CD4-positive, CD25-positive, alpha-beta regulatory T cell (primary cell): Measurements from ENCODE around the gene IL16. TPM values are rescaled to one million over a fixed set of nuclear protein-coding genes. Genes with fewer than 3 reads are reported as not detected.
A peak's percentile ranks its signal among the peaks of the same experiment; 100 is the strongest.

Source experiments
- ATAC-seq, 2 donors: fragments of 150-1000 bp; cut with Tn5 transposase; one replicate each; pipeline ENCODE4 v1.10.0; 2021; ENCODE audit warnings: low read depth in 2 of 2, moderate number of reproducible peaks in 2 of 2, moderate library complexity in 1 of 2
- DNase-seq, 3 donors: peaks; one replicate each; pipeline versions ENCODE4 v3.0.0 to v3.0.0-alpha.2; 2012 to 2022; ENCODE audit warnings: mixed read lengths in 1 of 3
- H3K27ac ChIP-seq: one replicate; pipeline ENCODE4 v1.7.0; 2013; ENCODE audit warnings: mild to moderate bottlenecking, low read length; ENCODE audit not compliant: insufficient read depth, poor library complexity, severe bottlenecking
- H3K27me3 ChIP-seq: one replicate; pipeline ENCODE4 v1.7.0; 2013; ENCODE audit warnings: low read length; ENCODE audit not compliant: control insufficient read depth, insufficient read depth
- H3K36me3 ChIP-seq: one replicate; pipeline ENCODE4 v1.7.0; 2013; ENCODE audit warnings: mild to moderate bottlenecking, low read length, moderate library complexity; ENCODE audit not compliant: control insufficient read depth, insufficient read depth
- H3K4me1 ChIP-seq: 2 replicates; pipeline ENCODE4 v1.7.0; 2013; ENCODE audit warnings: mild to moderate bottlenecking, low read length; ENCODE audit not compliant: insufficient read depth, control insufficient read depth, poor library complexity, severe bottlenecking
- H3K4me3 ChIP-seq: one replicate; pipeline ENCODE4 v1.7.0; 2013; ENCODE audit warnings: low read depth, mild to moderate bottlenecking, low read length, moderate library complexity
- H3K9me3 ChIP-seq, 2 experiments: 1 replicate in 1 of 2; 2 replicates in 1 of 2; pipeline ENCODE4 v1.7.0; 2013; ENCODE audit warnings: low read length in 2 of 2, mild to moderate bottlenecking in 1 of 2, moderate library complexity in 1 of 2; ENCODE audit not compliant: control insufficient read depth in 2 of 2
- H3K27ac Mint-ChIP-seq, 3 donors: one replicate each; pipeline ENCODE4 v1.8.0; 2020 to 2022; ENCODE audit warnings: mild to moderate bottlenecking in 3 of 3, mixed read lengths in 3 of 3, moderate library complexity in 2 of 3
- H3K27me3 Mint-ChIP-seq: one replicate; pipeline ENCODE4 v1.8.0; 2022; ENCODE audit warnings: mild to moderate bottlenecking, mixed read lengths
- H3K36me3 Mint-ChIP-seq: one replicate; pipeline ENCODE4 v1.8.0; 2020; ENCODE audit warnings: mixed read lengths
- H3K4me1 Mint-ChIP-seq, 4 donors: one replicate each; pipeline ENCODE4 v1.8.0; 2020 to 2022; ENCODE audit warnings: mixed read lengths in 4 of 4, mild to moderate bottlenecking in 1 of 4
- H3K4me3 Mint-ChIP-seq, 4 donors: one replicate each; pipeline ENCODE4 v1.8.0; 2020 to 2022; ENCODE audit warnings: mild to moderate bottlenecking in 4 of 4, mixed read lengths in 4 of 4, moderate library complexity in 3 of 4
- H3K9me3 Mint-ChIP-seq, 7 donors: one replicate each; pipeline ENCODE4 v1.8.0; 2020 to 2022; ENCODE audit warnings: mixed read lengths in 7 of 7, mild to moderate bottlenecking in 3 of 7, moderate library complexity in 2 of 7
- polyA plus RNA-seq, 4 donors: library from polyadenylated mRNA; unstranded; fragments of 300-500 nt; fragmentation: Illumina TruSeq; gene quantifications; one replicate each; pipeline ENCODE4 v1.2.3, GENCODE V29; 2021
- total RNA-seq: library from RNA; stranded (reverse); gene quantifications from one replicate; pipeline ENCODE4 v1.2.3, GENCODE V29; 2022

IL16 gene
- 141 TPM for total RNA-seq
- 100 to 1,000 TPM; 256 to 317 (median 271) TPM for polyA plus RNA-seq

DNA sequence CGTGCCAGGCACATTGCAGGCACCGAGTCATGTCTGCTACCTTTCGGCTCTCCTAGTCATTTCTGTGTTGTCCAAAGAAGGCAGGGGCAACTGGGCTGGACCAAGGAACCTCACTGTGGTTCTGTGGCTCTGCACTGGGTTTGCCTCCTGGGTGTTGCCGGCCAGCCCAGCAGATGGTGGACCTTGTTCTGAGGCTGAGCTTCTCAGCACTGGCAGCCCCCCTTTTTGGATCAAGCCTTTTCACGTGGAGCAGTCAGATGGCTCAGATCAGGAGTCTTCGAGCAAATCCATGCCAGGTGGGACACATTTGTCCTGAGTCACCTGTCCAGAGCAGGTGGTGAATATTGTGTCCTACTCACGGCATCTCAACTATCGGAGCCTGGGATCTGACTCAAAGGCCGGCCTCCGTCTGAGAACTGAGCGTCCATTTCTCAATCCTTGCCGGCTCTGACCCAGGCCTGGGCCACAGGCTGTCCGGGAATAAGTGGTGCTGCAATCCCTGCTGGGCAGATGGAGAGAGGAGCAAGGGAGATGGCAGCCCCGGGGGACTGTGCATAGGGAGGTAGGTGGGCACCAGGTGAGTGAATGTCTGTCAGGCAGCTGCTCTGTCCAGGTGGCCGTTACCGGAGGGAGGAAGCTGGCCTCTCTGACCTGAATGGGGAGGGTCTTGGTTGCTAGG, at the start of gene IL16:
IL16 (plus strand) TSS at position 304 of the 679 bp plus-strand sequence. CDS start 28,521 bp downstream, outside the sequence.
- Histone ChIP-seq H3K4me1 (no peaks in the 10 kb centered on the region), H3K36me3 (no peaks in the 10 kb centered on the region), H3K4me3 (no peak within 1 kb of the TSS), H3K9me3 (no peaks in the 10 kb centered on the region), H3K27me3 (no peaks in the 10 kb centered on the region), H3K27ac (no peak within 1 kb of the TSS)
- no peak within 1 kb of the TSS for H3K4me3 Mint-ChIP-seq
- no peaks in the 10 kb centered on the region for H3K36me3 Mint-ChIP-seq
- DNase-seq (no peak), ATAC-seq (no peak)
- no peak within 1 kb of the TSS for H3K27ac Mint-ChIP-seq
- H3K9me3 Mint-ChIP-seq = peaks cover 0 to 5% (median 0%) of the 10 kb centered on the region in 7 donors
- H3K4me1 Mint-ChIP-seq = no peaks in the 10 kb centered on the region
- peaks cover 8% of the 10 kb centered on the region for H3K27me3 Mint-ChIP-seq

DNA sequence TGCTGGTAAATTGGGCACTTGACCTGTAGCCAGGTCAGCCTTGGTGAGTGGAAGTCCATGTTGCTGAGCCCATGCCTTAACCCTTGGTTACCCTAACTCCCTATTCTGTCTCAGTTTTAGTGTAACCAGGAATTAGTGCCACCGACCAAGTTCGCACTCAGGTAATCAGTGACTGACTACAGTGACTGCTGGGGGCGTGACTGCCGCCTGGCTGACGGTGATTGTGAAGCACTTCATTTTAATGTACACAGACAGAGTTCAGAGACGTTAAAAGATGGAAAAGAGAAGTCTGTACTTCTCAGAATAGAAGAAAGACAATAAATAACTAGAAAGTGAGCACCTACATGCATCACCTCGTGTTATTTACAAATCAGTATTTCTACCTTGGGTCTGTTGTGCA, 45.3 kb upstream of the IL16 start:
- no peak for ATAC-seq
- Histone ChIP-seq H3K4me3 (no peak overlapping the region), H3K27me3 (no peaks in the 10 kb centered on the region), H3K9me3 (no peaks in the 10 kb centered on the region), H3K4me1 (no peaks in the 10 kb centered on the region), H3K36me3 (no peaks in the 10 kb centered on the region), H3K27ac (no peak overlapping the region)
- DNase-seq = no peak
- Mint-ChIP-seq H3K27me3 (peaks cover 10% of the 10 kb centered on the region), H3K4me3 (no peak overlapping the region), H3K4me1 (peaks cover 0 to 3% (median 0%) of the 10 kb centered on the region in 4 donors), H3K36me3 (no peaks in the 10 kb centered on the region), H3K27ac (no peak overlapping the region), H3K9me3 (no peaks in the 10 kb centered on the region)

DNA sequence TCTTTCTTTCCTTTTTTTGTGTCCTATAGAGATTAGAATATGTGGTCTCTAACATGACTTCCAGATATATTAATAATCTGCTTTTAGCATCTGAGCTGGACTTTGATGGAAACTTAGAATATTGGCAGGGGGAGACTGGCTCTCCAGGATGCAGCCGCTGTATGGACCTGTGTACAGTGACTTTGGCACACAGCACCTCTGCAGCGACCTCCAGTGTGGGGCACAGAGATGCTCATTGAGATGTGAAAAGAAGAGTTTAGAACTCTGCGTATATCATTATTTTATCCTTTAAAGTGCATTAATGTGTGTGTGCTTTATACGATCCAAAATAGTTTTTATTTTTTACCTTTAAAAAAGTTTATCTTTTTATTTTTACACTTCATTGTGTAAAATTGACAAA, 44.3 kb upstream of the IL16 start:
- Histone ChIP-seq H3K9me3 (no peaks in the 10 kb centered on the region), H3K27ac (no peak overlapping the region), H3K27me3 (no peaks in the 10 kb centered on the region), H3K4me3 (no peak overlapping the region), H3K36me3 (no peaks in the 10 kb centered on the region), H3K4me1 (no peaks in the 10 kb centered on the region)
- Mint-ChIP-seq H3K4me3 (no peak overlapping the region), H3K27me3 (peaks cover 10% of the 10 kb centered on the region), H3K9me3 (no peaks in the 10 kb centered on the region), H3K36me3 (no peaks in the 10 kb centered on the region), H3K27ac (no peak overlapping the region), H3K4me1 (peaks cover 0 to 3% (median 0%) of the 10 kb centered on the region in 4 donors)
- ATAC-seq = no peak
- no peak for DNase-seq

DNA sequence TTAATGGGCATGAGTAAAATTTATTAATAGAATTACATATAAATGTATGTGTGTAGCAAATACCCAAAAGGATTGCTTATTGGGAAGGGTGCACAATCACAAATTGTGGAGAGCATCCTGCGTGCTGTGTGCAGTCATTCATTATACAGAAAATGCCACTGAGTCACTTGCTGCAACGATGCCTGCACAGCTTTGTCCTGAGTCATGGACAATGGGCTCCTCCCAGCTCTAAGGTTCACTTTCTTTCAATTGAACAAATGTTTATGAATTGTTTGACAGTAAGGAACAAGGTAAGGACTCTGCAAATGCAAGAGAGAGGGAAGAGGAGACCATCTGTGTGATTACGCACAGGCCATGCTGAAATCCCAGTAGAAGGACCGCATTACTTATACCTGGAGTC, 43.9 kb upstream of the IL16 start:
- Histone ChIP-seq H3K9me3 (no peaks in the 10 kb centered on the region), H3K4me1 (no peaks in the 10 kb centered on the region), H3K36me3 (no peaks in the 10 kb centered on the region), H3K4me3 (no peak overlapping the region), H3K27me3 (no peaks in the 10 kb centered on the region), H3K27ac (no peak overlapping the region)
- H3K36me3 Mint-ChIP-seq = no peaks in the 10 kb centered on the region
- peaks cover 0 to 3% (median 0%) of the 10 kb centered on the region in 4 donors for H3K4me1 Mint-ChIP-seq
- DNase-seq (no peak), ATAC-seq (no peak)
- H3K9me3 Mint-ChIP-seq = no peaks in the 10 kb centered on the region
- H3K4me3 Mint-ChIP-seq = no peak overlapping the region
- H3K27ac Mint-ChIP-seq = no peak overlapping the region
- H3K27me3 Mint-ChIP-seq = peaks cover 10% of the 10 kb centered on the region

DNA sequence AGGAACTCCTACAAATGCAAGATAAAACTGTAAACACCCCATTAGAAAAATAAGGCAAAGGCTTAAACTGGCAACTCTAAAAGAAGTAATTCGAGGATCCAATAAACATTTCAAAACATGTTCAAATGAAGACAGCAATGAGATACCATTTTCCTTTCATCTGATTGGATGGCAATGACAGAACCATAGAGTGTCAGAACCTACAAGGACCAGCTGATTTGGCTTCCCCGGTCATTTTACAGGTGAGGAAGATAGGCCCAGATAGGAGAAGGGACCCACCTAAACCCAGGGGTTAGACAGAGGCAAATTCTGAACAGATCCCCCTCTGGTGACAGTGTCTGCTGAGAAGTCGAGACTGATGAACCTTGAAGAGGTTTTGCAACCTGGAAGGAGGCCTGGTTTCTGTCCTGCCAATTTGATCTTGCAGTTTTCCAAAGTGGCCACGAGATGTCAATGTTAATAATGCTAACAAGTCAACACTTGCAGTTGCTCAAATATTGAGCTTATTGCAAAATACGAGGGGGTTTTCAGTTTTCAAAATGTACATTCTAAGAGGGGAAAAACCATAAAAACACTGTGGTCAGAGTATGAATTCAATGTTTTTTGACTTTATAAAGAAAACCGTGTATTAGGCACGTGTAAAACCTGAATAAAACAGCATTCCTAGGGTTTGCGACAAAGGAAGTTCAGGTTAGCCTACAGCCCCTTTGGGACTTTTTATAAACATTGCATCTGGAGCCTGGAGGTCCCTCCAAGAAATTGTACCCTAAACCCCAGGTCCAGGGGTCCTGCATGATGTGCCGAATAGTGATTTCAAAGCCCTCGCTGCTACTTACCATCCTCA, 41.1 kb upstream of the IL16 start:
- no peaks in the 10 kb centered on the region for H3K36me3 Mint-ChIP-seq
- peaks cover 0 to 3% (median 0%) of the 10 kb centered on the region in 4 donors for H3K4me1 Mint-ChIP-seq
- peak in 2 of 3 donors; percentile 17 to 73 for DNase-seq
- H3K9me3 ChIP-seq = no peaks in the 10 kb centered on the region
- H3K4me3 ChIP-seq = no peak overlapping the region
- H3K9me3 Mint-ChIP-seq = peaks cover 0 to 2% (median 0%) of the 10 kb centered on the region in 7 donors
- peak in 1 of 2 donors; percentile 27 for ATAC-seq
- peaks cover 4% of the 10 kb centered on the region for H3K27me3 Mint-ChIP-seq
- H3K4me3 Mint-ChIP-seq = no peak overlapping the region
- H3K27ac ChIP-seq = no peak overlapping the region
- H3K4me1 ChIP-seq = no peaks in the 10 kb centered on the region
- H3K36me3 ChIP-seq = no peaks in the 10 kb centered on the region
- H3K27ac Mint-ChIP-seq = no peak overlapping the region
- no peaks in the 10 kb centered on the region for H3K27me3 ChIP-seq

DNA sequence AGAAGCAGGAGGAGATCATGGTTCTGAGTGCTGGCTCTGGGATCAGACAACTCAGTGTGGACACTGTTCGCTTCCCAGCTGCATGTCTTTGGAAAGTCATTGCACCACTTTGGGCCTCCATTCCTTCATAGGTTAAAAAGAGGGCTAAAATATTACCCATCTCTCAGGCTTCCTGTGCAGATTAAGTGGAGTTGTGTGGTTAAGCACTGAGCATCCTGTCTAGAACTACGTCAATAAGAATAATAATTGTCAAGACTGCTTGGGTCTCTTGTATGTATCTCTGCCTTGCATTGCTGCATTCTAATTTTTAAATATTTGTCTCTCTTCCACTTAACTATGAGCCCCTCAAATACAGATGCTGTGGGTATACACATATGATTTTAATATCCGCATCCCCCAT, 40.4 kb upstream of the IL16 start:
- no peak overlapping the region for H3K27ac ChIP-seq
- H3K36me3 ChIP-seq = no peaks in the 10 kb centered on the region
- Mint-ChIP-seq H3K27me3 (peaks cover 2% of the 10 kb centered on the region), H3K4me1 (peaks cover 0 to 9% (median 3%) of the 10 kb centered on the region in 4 donors), H3K4me3 (no peak overlapping the region), H3K36me3 (no peaks in the 10 kb centered on the region), H3K27ac (peak overlapping the region in 1 of 3 donors; percentile 50), H3K9me3 (peaks cover 0 to 2% (median 0%) of the 10 kb centered on the region in 7 donors)
- H3K4me1 ChIP-seq = peaks cover 2% of the 10 kb centered on the region
- no peaks in the 10 kb centered on the region for H3K27me3 ChIP-seq
- no peaks in the 10 kb centered on the region for H3K9me3 ChIP-seq
- peak in 1 of 3 donors; percentile 61 for DNase-seq
- no peak overlapping the region for H3K4me3 ChIP-seq
- ATAC-seq = no peak

DNA sequence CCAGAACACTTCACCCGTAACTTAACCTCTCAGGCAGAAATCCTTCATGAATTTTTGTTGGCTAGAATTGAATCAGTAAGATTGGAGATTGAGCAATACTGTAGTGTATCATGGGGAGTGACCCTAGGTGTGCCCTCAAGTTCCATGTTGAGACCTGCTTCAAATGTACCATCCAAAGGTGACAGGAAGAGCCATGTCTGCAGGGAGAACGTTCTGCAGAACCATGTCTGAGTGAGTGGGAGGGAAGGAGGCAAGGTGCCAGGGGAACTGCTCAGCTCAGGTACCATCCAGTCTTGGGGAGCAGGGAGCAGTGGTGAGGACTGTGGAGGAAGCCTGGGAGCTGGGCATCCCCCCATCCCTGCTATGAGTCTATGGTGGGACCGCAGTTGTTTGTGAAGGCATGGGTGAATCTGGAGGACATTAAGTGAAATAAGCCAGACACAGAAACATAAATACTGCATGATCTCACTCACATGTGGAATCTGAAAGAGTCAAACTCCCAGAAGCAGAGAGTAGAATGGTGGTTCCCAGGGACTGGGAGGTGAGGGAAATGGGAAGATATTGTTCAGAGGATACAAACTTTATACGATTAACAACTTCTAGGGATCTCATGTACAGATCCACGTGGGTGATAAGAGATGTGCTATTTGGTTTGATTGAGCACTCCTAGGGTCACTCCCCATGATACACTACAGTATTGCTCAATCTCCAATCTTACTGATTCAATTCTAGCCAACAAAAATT, 39.3 kb upstream of the IL16 start:
- peaks cover 0 to 14% (median 6%) of the 10 kb centered on the region in 4 donors for H3K4me1 Mint-ChIP-seq
- no peaks in the 10 kb centered on the region for H3K36me3 Mint-ChIP-seq
- H3K4me3 Mint-ChIP-seq = no peak overlapping the region
- no peaks in the 10 kb centered on the region for H3K9me3 ChIP-seq
- ATAC-seq = no peak
- no peaks in the 10 kb centered on the region for H3K27me3 ChIP-seq
- H3K27ac Mint-ChIP-seq = peak overlapping the region in 2 of 3 donors; percentile 17 to 50
- peaks cover 3% of the 10 kb centered on the region for H3K27me3 Mint-ChIP-seq
- H3K36me3 ChIP-seq = no peaks in the 10 kb centered on the region
- no peak overlapping the region for H3K4me3 ChIP-seq
- no peak for DNase-seq
- H3K27ac ChIP-seq = no peak overlapping the region
- H3K9me3 Mint-ChIP-seq = peaks cover 0 to 2% (median 0%) of the 10 kb centered on the region in 7 donors
- H3K4me1 ChIP-seq = peaks cover 5% of the 10 kb centered on the region
